ENCODE data around the gene SYCE3.

Gene SYCE3

DNA sequence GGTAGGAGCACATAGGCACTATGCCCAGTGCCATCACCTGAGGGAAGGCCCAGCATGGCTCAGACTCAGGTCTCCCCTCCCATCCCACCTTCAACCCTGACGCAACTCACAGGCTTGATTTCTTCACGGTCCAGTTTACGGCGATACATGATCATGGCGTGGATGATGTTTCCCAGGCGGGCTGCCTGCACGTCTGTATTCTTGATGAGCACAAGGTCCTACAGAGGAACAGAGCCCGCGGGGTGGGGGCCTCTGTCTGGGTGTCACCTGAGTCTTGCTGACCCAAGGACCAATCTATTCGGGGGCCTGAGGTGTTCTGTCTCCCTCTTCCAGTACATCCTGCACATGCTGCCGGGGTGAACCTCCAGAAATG lies 11.7 kb upstream of the SYCE3 start:
- Histone ChIP-seq H3K4me1 (ENCODE audit: control insufficient read depth, insufficient read depth, low read length, unreplicated experiment) (peaks cover 5% of the 10 kb centered on the region), H3K36me3 (ENCODE audit: insufficient read depth, low read length) (no peaks in the 10 kb centered on the region), H3K27me3 (ENCODE audit: insufficient read depth, low read length) (no peaks in the 10 kb centered on the region), H3K27ac (ENCODE audit: low read depth, low read length) (no peak overlapping the region), H2AFZ (ENCODE audit: low read length, unreplicated experiment) (no peak overlapping the region), H3K4me3 (ENCODE audit: low read depth, low read length) (no peak overlapping the region), H3K79me2 (ENCODE audit: control insufficient read depth, insufficient read depth, low read length, unreplicated experiment) (no peaks in the 10 kb centered on the region)

DNA sequence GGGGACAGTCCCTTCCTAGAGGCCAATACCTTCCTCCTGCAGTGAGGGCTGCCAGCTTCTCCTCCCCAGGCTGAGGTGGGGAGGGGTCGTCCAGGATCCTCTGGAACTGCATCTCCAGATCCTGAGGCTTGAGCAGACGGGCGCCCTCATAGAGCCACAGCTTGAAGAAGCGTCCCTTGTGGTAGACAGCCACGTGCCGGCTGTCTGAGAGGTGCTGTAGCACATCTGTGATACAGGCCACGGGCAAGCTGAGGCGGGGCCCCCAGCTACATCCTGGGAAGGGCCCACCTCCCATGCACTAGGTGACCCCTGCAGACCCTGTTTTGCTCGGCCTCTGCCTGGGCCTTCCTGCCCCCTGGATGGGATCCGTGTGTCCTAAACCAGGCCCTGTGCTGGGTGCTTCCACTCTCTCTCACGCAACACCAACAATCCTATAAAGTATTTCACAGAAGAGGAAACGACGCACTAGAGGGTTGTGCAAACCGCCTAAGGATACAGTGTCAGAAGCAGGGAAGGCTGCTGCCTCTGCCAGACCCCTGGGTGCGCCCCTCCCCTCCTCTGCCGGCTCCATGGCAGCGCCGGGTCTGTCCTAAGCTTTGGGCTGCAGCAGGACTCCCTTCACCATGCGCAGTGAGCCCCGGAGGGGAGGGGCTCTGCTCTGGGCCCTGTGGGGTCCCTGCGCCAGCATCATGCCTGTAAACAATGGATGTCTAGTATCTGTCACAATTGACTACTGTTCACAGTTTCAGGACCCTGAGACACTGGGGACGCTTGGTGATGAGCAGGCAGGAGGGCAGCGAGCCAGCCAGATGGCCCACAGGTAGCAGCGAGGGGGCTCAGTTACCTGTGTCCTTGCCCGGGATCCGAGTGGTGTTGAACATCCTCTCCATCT lies 11.0 kb upstream of the SYCE3 start:
- Histone ChIP-seq H3K36me3 (ENCODE audit: insufficient read depth, low read length) (no peaks in the 10 kb centered on the region), H3K27me3 (ENCODE audit: insufficient read depth, low read length) (no peaks in the 10 kb centered on the region), H3K79me2 (ENCODE audit: control insufficient read depth, insufficient read depth, low read length, unreplicated experiment) (no peaks in the 10 kb centered on the region), H3K4me1 (ENCODE audit: control insufficient read depth, insufficient read depth, low read length, unreplicated experiment) (peaks cover 2% of the 10 kb centered on the region), H3K27ac (ENCODE audit: low read depth, low read length) (no peak overlapping the region), H3K4me3 (ENCODE audit: low read depth, low read length) (no peak overlapping the region), H2AFZ (ENCODE audit: low read length, unreplicated experiment) (no peak overlapping the region)

DNA sequence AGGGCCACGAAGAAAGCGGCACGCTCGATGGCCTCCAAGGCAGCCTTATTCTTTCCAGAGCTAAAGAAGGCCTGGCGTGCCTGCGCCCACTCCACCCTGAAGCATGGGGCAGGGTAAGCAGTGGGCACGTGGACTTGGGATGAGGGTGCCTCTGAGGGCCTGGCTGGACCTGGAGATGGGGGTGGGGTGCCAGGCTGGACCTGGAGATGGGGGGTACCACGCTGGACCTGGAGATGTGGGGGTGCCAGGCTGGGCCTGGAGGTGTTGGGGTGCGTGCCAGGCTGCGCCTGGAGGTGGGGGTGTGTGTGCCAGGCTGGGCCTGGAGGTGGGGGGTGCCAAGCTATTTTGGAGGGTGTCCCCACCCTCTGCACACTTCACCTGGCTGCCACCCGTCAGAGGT lies 10.2 kb upstream of the SYCE3 start:
- Histone ChIP-seq H3K79me2 (ENCODE audit: control insufficient read depth, insufficient read depth, low read length, unreplicated experiment) (no peaks in the 10 kb centered on the region), H3K4me3 (ENCODE audit: low read depth, low read length) (no peak overlapping the region), H3K27ac (ENCODE audit: low read depth, low read length) (no peak overlapping the region), H3K36me3 (ENCODE audit: insufficient read depth, low read length) (no peaks in the 10 kb centered on the region), H3K27me3 (ENCODE audit: insufficient read depth, low read length) (no peaks in the 10 kb centered on the region), H2AFZ (ENCODE audit: low read length, unreplicated experiment) (no peak overlapping the region), H3K4me1 (ENCODE audit: control insufficient read depth, insufficient read depth, low read length, unreplicated experiment) (no peaks in the 10 kb centered on the region)

DNA sequence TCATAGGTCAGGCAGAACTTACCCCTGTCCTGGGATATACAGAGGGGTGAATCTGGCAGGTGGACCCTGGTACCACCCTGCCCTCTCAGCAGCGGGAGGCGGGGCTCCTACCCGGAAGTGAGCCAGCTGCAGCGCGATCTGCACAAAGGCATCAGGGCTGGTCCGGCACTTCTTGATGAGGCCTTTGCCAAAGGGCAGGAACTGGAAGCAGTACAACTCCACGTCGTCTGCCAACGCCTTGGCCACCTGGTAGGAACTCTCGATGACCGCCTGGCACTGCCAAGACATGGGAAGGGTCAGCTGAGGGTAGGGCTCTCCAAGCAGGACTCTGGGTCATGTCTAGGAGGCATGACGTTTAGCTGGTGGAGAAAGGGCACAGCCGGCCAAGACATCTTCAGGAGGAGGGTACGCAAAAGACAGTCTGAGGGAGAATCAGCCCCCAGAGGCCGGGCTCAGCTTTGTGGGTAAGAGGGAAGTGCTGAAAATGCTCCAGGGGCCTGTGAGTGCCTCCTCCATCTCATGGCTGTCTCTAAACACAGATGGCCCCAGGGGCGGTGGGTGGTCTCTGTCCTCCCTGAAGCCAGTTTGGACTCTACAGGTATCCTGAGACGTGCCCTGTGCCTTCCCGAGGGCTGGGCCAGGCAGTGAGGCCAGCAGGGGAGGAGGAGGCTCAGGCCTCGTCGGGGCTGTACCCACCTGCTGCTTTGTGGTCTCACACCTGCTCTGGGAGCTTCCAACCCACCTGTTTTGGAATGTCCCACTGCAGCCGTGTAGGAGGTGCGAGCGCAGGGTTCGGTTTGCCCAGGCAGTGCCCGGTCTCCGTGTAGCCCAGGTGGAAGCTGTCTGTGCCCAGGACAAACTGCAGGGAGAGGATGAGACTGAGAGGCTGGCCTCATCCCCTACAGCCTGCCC lies 8.8 kb upstream of the SYCE3 start:
- no peak overlapping the region for H3K27ac ChIP-seq (ENCODE audit: low read depth, low read length)
- H3K27me3 ChIP-seq (ENCODE audit: insufficient read depth, low read length): no peaks in the 10 kb centered on the region
- no peak overlapping the region for H2AFZ ChIP-seq (ENCODE audit: low read length, unreplicated experiment)
- H3K36me3 ChIP-seq (ENCODE audit: insufficient read depth, low read length): no peaks in the 10 kb centered on the region
- no peaks in the 10 kb centered on the region for H3K4me1 ChIP-seq (ENCODE audit: control insufficient read depth, insufficient read depth, low read length, unreplicated experiment)
- no peak overlapping the region for H3K4me3 ChIP-seq (ENCODE audit: low read depth, low read length)
- no peaks in the 10 kb centered on the region for H3K79me2 ChIP-seq (ENCODE audit: control insufficient read depth, insufficient read depth, low read length, unreplicated experiment)

DNA sequence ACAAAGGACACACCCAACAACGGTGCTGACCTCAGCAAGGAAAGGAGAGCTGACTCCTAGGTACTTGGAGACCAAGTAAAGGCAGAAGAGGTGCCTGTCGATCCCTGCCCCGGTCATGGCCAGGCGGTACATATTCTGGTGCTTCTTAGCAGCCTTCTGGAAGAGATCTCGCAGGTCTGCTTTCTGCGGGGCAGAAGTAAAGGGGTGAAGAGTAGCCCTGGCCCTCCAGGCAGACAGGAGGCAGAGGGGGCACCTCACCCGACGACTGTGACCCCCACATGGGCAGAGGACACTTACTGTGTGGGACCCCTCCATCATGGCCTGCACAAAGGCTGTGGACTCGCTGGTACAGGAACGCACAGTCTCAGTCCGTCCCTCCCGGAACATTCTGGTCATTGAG lies 8.1 kb upstream of the SYCE3 start:
- Histone ChIP-seq H3K27me3 (ENCODE audit: insufficient read depth, low read length) (no peaks in the 10 kb centered on the region), H3K27ac (ENCODE audit: low read depth, low read length) (no peak overlapping the region), H3K36me3 (ENCODE audit: insufficient read depth, low read length) (no peaks in the 10 kb centered on the region), H3K4me1 (ENCODE audit: control insufficient read depth, insufficient read depth, low read length, unreplicated experiment) (no peaks in the 10 kb centered on the region), H3K79me2 (ENCODE audit: control insufficient read depth, insufficient read depth, low read length, unreplicated experiment) (no peaks in the 10 kb centered on the region), H3K4me3 (ENCODE audit: low read depth, low read length) (no peak overlapping the region), H2AFZ (ENCODE audit: low read length, unreplicated experiment) (no peak overlapping the region)

DNA sequence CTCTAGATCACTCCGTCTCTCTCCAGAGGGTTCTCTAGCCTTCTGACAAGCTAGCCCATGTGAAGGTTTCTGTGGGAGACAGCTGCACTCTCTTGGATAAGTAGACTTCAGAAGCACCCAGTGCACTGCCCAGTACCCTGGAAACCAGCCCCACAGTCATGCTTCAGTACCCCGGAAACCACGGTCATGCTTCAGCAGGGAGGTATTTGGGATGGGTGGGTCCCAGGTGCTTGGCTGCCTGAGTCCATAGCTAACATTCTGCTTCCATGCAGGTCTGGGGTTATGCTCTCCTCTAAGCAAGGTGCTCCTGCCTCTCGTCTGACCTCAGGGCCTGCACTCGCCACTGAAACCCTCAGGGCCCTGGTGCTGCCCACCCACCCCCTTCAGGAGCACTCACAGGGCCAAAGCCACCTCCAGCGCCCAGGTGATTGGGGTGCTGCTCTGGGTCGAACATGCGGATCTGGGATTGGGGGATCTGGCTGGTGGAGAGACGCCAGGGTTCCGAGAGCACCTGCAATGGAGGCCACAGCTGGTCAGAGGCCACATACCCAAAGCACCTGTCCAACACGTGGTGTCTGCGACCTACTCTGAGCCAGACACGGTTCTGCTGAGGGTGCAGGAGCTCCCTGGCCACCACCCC lies 7.3 kb upstream of the SYCE3 start:
- H3K36me3 ChIP-seq (ENCODE audit: insufficient read depth, low read length): no peaks in the 10 kb centered on the region
- H3K4me1 ChIP-seq (ENCODE audit: control insufficient read depth, insufficient read depth, low read length, unreplicated experiment): no peaks in the 10 kb centered on the region
- H3K4me3 ChIP-seq (ENCODE audit: low read depth, low read length): no peak overlapping the region
- H2AFZ ChIP-seq (ENCODE audit: low read length, unreplicated experiment): no peak overlapping the region
- no peak overlapping the region for H3K27ac ChIP-seq (ENCODE audit: low read depth, low read length)
- no peaks in the 10 kb centered on the region for H3K79me2 ChIP-seq (ENCODE audit: control insufficient read depth, insufficient read depth, low read length, unreplicated experiment)
- H3K27me3 ChIP-seq (ENCODE audit: insufficient read depth, low read length): no peaks in the 10 kb centered on the region

DNA sequence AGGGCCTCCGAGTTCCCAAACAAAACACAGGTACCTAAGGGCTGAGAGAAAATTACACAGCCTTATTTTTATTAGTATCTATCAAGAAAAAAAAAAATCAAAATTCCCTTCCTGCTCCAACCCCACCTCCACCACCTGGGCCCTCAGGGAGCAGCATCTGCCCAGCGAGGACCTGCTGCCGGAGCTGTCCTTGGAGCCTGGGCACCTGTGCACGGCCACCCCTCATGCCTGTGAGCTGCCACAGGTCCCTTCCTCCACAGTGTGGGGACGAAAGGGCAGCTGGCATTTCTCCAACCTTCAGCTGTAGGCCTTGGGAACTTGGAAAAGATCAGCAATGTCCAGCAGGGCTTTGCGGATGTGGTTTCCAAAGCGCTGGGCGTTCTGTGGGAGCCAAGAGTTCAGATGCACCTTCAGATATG lies 6.3 kb upstream of the SYCE3 start:
- Histone ChIP-seq H2AFZ (ENCODE audit: low read length, unreplicated experiment) (no peak overlapping the region), H3K27me3 (ENCODE audit: insufficient read depth, low read length) (no peaks in the 10 kb centered on the region), H3K36me3 (ENCODE audit: insufficient read depth, low read length) (no peaks in the 10 kb centered on the region), H3K4me1 (ENCODE audit: control insufficient read depth, insufficient read depth, low read length, unreplicated experiment) (no peaks in the 10 kb centered on the region), H3K4me3 (ENCODE audit: low read depth, low read length) (no peak overlapping the region), H3K79me2 (ENCODE audit: control insufficient read depth, insufficient read depth, low read length, unreplicated experiment) (no peaks in the 10 kb centered on the region), H3K27ac (ENCODE audit: low read depth, low read length) (no peak overlapping the region)

DNA sequence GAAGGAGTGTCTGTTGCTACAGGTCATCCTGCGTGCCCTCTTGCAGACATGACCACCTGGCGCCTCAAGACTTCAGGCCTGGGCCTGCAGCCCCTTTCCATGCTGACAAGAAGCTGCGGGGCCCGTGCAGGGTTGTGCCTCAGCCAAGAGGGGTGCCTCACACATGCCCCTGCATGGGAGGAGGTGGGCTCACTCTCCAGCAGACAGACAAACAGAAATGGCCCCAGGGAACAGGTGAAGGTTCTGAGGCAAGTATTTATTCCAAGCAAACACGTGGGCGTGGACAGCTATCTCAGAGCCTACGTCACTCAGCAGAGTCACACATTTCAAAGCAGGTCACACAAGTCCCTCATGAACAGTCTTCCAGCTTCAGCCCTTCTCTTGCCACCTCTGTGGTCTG lies 5.9 kb upstream of the SYCE3 start:
- H3K4me1 ChIP-seq (ENCODE audit: control insufficient read depth, insufficient read depth, low read length, unreplicated experiment): no peaks in the 10 kb centered on the region
- no peaks in the 10 kb centered on the region for H3K36me3 ChIP-seq (ENCODE audit: insufficient read depth, low read length)
- H3K4me3 ChIP-seq (ENCODE audit: low read depth, low read length): no peak overlapping the region
- no peaks in the 10 kb centered on the region for H3K27me3 ChIP-seq (ENCODE audit: insufficient read depth, low read length)
- H2AFZ ChIP-seq (ENCODE audit: low read length, unreplicated experiment): no peak overlapping the region
- no peaks in the 10 kb centered on the region for H3K79me2 ChIP-seq (ENCODE audit: control insufficient read depth, insufficient read depth, low read length, unreplicated experiment)
- no peak overlapping the region for H3K27ac ChIP-seq (ENCODE audit: low read depth, low read length)

DNA sequence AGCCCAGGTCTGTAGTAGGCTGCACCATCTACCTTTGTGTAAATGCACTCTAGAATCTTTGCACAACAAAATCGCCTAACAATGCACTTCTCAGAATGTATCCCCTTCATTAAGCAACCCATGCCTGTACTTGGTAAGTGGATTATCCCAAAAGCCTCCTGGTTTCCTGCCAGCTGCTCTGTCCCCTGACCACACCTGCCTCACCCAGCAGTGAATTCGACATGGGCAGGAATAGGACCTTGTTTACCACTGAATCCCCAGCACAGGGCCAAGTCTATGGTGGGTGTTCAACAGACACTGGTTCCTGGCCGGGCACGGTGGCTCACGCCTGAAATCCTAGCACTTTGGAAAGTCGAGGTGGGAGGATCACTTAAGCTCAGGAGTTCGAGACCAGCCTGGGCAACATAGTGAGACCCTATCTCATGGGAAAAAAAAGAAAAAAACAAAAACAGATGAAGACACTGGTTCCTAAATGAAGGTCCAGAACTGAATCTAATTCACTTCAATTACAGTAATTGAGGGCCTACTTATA lies 5.1 kb upstream of the SYCE3 start:
- no peaks in the 10 kb centered on the region for H3K27me3 ChIP-seq (ENCODE audit: insufficient read depth, low read length)
- no peaks in the 10 kb centered on the region for H3K79me2 ChIP-seq (ENCODE audit: control insufficient read depth, insufficient read depth, low read length, unreplicated experiment)
- no peak overlapping the region for H2AFZ ChIP-seq (ENCODE audit: low read length, unreplicated experiment)
- no peak overlapping the region for H3K4me3 ChIP-seq (ENCODE audit: low read depth, low read length)
- H3K36me3 ChIP-seq (ENCODE audit: insufficient read depth, low read length): no peaks in the 10 kb centered on the region
- no peak overlapping the region for H3K27ac ChIP-seq (ENCODE audit: low read depth, low read length)
- no peaks in the 10 kb centered on the region for H3K4me1 ChIP-seq (ENCODE audit: control insufficient read depth, insufficient read depth, low read length, unreplicated experiment)

DNA sequence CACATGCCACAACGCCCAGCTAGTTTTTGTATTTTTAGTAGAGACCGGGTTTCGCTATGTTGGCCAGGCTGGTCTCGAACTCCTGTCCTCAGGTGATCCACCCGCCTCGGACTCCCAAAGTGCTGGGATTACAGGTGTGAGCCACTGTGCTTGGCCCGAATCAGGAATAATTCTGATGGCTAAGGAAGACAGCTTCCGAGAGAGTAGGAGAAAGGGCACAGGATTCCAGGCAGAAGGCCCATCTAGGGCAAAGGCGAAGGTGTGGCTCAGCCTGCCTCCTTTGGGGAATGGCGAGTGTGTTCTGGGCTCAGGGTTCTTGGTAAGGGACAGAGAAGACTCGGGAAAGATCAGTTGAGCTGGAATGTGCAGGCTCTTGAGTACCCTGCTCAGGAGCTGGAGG lies 1.6 kb upstream of the SYCE3 start:
- Histone ChIP-seq H3K4me1 (ENCODE audit: control insufficient read depth, insufficient read depth, low read length, unreplicated experiment) (no peaks in the 10 kb centered on the region), H3K79me2 (ENCODE audit: control insufficient read depth, insufficient read depth, low read length, unreplicated experiment) (no peaks in the 10 kb centered on the region), H3K27ac (ENCODE audit: low read depth, low read length) (no peak overlapping the region), H3K27me3 (ENCODE audit: insufficient read depth, low read length) (no peaks in the 10 kb centered on the region), H3K4me3 (ENCODE audit: low read depth, low read length) (no peak overlapping the region), H3K36me3 (ENCODE audit: insufficient read depth, low read length) (no peaks in the 10 kb centered on the region), H2AFZ (ENCODE audit: low read length, unreplicated experiment) (no peak overlapping the region)

All from ACC112 (cell line).